Measurements from ENCODE around the gene PDE7B.

Gene PDE7B

DNA sequence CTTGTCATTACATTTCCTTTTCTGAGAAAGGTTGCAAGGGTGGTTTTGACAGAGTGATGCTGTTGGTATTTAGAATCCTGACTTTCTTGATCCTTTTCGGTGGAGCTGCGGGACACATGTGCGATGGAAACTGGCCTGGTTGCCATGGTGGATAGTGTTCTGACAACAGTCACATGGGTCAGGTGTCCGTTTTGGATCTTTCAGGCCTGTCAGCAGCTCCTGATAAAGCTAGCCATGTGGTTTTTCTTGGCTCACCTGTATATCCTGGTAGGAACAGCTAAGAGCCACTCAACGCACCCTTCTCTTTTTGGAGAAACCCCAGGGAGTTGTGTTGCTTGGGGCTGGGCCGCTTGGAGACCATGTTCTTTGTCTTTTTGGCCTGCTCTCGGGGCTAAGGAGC, 221.2 kb downstream of the PDE7B start:
- TF ChIP-seq, protein P1, sequence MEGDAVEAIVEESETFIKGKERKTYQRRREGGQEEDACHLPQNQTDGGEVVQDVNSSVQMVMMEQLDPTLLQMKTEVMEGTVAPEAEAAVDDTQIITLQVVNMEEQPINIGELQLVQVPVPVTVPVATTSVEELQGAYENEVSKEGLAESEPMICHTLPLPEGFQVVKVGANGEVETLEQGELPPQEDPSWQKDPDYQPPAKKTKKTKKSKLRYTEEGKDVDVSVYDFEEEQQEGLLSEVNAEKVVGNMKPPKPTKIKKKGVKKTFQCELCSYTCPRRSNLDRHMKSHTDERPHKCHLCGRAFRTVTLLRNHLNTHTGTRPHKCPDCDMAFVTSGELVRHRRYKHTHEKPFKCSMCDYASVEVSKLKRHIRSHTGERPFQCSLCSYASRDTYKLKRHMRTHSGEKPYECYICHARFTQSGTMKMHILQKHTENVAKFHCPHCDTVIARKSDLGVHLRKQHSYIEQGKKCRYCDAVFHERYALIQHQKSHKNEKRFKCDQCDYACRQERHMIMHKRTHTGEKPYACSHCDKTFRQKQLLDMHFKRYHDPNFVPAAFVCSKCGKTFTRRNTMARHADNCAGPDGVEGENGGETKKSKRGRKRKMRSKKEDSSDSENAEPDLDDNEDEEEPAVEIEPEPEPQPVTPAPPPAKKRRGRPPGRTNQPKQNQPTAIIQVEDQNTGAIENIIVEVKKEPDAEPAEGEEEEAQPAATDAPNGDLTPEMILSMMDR (IDR thresholded peaks at IDR 0.05; ENCODE audit: low read depth, low read length) = no peak
- H3K4me3 ChIP-seq (ENCODE audit: low read depth, low read length) = no peak overlapping the region

DNA sequence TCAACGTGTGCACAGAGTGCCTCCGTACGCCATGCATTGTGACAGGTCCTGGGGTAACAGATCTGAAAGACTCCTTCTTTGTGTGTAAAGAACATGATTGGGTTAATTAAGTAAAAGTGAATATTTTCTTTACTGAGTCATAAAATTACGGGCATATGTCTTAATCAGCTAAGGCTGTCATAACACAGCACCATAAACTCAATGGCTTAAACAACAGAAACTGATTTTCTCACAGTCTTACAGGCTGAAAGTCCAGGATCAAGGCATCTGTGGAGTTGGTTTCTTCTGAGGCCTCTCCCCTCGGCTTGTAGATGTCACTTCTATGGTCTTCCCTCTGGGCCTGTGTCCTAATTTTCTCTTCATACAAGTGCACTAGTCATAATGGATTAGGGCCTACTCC, 221.7 kb downstream of the PDE7B start:
- H3K4me3 ChIP-seq (ENCODE audit: low read depth, low read length) = no peak overlapping the region
- TF ChIP-seq, protein P1 (IDR thresholded peaks at IDR 0.05; ENCODE audit: low read depth, low read length) = no peak

DNA sequence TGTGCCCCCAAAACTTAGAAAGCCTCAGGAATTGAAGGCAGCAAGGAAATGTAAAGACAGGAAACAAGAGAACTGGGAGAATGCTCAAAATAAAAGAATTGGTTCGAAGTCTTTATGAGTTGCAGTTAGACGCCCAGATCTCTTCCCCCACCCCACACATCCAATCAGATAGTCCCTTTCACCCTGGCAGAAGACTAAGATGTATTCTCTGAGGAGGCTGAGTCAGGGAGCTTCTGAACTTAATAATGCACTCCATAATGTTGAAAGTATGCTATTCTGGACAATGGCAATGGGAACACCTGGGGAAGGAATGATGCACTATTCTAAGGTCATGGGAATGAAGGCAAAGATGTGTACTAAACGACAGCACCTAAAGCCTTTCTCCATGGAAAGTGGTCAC, 225.0 kb downstream of the PDE7B start:
- H3K4me3 ChIP-seq (ENCODE audit: low read depth, low read length) = no peak overlapping the region
- TF ChIP-seq, protein P1 (IDR thresholded peaks at IDR 0.05; ENCODE audit: low read depth, low read length) = no peak

DNA sequence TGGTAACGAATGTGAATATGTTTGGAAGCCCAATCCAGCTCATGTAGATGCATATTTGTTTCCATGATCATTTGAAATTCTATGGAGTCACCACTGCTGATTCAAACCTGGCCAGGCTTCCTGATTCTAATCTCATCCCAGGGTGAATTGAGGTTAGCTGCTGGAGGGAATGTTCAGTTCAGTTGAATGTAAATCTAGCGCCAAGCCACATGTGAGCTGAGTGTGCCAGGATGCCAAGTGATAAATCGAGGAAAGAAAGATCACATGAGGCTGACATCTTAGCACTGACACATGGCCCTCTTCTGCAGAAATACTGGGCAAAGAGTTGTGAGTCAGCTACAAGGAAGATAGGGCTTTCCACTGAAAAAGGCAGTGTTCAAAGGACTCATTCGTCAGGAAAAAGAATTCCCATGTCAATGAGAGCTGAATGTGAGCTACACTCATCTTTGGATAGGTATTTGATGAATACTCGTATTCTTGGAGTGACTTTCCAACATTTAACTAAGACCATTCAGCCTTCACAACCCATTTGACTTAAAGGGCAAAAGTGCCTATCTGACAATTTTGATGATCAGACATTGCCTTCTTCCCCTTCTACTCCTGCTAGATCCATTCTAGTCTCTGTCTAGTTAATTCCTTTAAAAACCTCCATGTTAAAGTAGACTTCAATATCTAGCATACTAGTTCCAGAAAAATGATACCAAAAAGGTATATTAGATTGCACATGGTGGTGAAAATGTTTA, 226.5 kb downstream of the PDE7B start:
- TF ChIP-seq, protein P1 (IDR thresholded peaks at IDR 0.05; ENCODE audit: low read depth, low read length) = no peak
- no peak overlapping the region for H3K4me3 ChIP-seq (ENCODE audit: low read depth, low read length)

DNA sequence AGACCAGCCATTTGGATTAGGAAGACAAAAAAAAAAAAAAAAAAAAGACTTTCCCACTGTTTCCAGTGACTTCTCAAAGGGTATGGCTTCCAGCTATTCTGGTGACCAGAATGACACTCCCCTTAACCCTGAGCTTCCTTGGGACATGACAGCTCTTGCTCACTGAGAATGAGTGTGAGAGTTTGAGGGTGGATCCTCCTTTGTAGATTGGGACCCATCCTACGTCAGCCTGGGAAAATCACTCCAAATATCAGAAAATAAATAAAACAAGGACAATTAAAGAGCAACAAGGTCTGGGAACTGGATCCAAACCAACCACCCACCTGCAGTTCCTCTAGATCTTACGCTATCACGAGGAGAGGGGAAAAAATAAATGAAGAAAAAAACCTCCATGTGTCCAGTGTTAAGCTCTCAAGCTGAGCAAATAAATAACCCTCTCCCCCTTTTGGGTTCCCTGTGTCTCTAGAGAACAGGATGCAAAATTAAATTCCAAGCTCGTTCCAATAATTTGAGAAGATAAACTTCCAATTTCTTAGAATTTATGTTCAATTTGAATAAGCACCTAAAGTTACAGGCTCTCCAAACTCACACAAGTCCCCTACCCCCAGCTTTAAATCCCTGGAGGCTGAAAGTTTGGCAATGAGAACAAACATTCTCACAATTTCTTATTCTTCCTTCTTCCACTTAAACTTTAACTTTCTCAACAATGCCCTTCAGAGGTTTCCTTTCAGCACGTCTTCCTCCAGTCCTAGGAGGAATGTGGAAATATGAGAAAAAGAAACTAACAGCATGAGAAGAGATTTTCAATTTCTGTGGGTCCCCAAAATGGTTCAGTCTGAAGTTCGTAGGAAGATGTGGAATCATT, 228.4 kb downstream of the PDE7B start:
- no peak overlapping the region for H3K4me3 ChIP-seq (ENCODE audit: low read depth, low read length)
- TF ChIP-seq, protein P1 (IDR thresholded peaks at IDR 0.05; ENCODE audit: low read depth, low read length) = no peak

DNA sequence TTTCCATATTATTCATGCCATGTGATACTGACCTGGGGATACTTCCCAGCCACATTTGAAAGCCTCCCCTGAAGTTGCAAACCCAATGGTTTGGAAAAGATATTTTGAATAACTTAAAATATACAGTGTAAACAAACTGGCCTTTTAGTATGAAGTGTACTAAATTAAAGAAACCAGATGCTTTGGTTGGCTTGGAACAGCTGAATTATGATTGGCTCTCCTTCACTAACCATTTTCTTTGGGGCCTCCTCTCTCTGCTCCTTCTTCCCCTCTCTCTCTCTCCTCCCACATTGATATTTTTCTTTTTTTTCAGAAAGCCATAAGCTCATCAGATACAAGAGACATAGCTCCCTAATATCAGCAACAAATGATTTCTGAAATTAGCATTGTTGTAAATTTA, 232.0 kb downstream of the PDE7B start:
- no peak overlapping the region for H3K4me3 ChIP-seq (ENCODE audit: low read depth, low read length)
- TF ChIP-seq, protein P1 (IDR thresholded peaks at IDR 0.05; ENCODE audit: low read depth, low read length) = no peak

DNA sequence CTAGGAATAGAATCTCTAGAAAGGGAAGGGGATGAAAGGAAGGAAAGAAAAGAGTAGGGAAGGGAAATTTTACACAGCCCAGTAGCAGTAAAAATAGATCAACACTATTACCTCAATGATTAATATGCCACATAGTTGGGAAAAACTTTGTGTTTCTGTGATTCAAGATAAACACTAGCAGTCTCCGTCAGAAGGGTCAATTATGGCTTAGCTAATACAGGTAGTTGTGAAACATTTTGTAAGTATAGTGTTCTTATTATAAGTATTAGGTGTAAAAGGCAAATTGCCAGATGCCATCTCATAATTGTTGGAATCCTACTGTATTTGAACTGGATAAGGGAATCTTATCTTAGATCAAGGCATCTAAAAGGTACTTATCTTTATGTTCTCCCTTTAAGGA, 232.9 kb downstream of the PDE7B start:
- TF ChIP-seq, protein P1 (IDR thresholded peaks at IDR 0.05; ENCODE audit: low read depth, low read length) = no peak
- no peak overlapping the region for H3K4me3 ChIP-seq (ENCODE audit: low read depth, low read length)
